Activated CD4-positive, alpha-beta T cell treated with anti-CD3 and anti-CD28 coated beads, Interleukin-2, amount 10 ng/mL, durations not matched to agents 24 days and 14 days (primary cell): Measurements from ENCODE around the gene GRN. TPM values are rescaled to one million over a fixed set of nuclear protein-coding genes. Genes with fewer than 3 reads are reported as not detected.
"Not testable (repeated sequence)": the region's sequence is repeated elsewhere in the genome, so short reads cannot be mapped to it uniquely, and the experiment has no call there.

Experiments used
- DNase-seq: peaks from one replicate; pipeline ENCODE4 v3.0.0; 2022
- H3K27ac Mint-ChIP-seq: one replicate; pipeline ENCODE4 v1.8.0; 2022; ENCODE audit warnings: mild to moderate bottlenecking, mixed read lengths
- H3K27me3 Mint-ChIP-seq: one replicate; pipeline ENCODE4 v1.8.0; 2022; ENCODE audit warnings: mixed read lengths
- H3K36me3 Mint-ChIP-seq: one replicate; pipeline ENCODE4 v1.8.0; 2022; ENCODE audit warnings: low read depth, mild to moderate bottlenecking, mixed read lengths
- H3K4me1 Mint-ChIP-seq: one replicate; pipeline ENCODE4 v1.8.0; 2021; ENCODE audit warnings: mixed read lengths
- H3K4me3 Mint-ChIP-seq: one replicate; pipeline ENCODE4 v1.8.0; 2022; ENCODE audit warnings: mild to moderate bottlenecking, moderate library complexity, mixed read lengths
- H3K9me3 Mint-ChIP-seq: one replicate; pipeline ENCODE4 v1.8.0; 2021; ENCODE audit warnings: mixed read lengths
- intact Hi-C: fragments of 100-400 bp; cut with micrococcal nuclease; formaldehyde crosslinking; loops from one replicate; pipeline ENCODE4 v1.15.1; 2023
- total RNA-seq: library from RNA; stranded (reverse); gene quantifications from 2 replicates; pipeline ENCODE4 v1.2.3, GENCODE V29; 2022

GRN gene
- total RNA-seq, 1 donor from 2014 or later = 34.6 TPM

- no peak overlapping the region for H3K27ac Mint-ChIP-seq
- no peaks in the 10 kb centered on the region for H3K9me3 Mint-ChIP-seq
- no peak overlapping the region for H3K4me3 Mint-ChIP-seq
- H3K4me1 Mint-ChIP-seq = peaks cover 6% of the 10 kb centered on the region
- peaks cover 21% of the 10 kb centered on the region for H3K27me3 Mint-ChIP-seq
- DNase-seq = no peak
- intact Hi-C loops = loop anchor here (10.0 kb wide), 1 partner anchor 121 kb away; the partner anchor contains the start of gene GPATCH8
- H3K36me3 Mint-ChIP-seq = no peaks in the 10 kb centered on the region
Measured at GRCh38 chr17:44383861-44384260, 38.8 kb downstream of the GRN start.

DNA sequence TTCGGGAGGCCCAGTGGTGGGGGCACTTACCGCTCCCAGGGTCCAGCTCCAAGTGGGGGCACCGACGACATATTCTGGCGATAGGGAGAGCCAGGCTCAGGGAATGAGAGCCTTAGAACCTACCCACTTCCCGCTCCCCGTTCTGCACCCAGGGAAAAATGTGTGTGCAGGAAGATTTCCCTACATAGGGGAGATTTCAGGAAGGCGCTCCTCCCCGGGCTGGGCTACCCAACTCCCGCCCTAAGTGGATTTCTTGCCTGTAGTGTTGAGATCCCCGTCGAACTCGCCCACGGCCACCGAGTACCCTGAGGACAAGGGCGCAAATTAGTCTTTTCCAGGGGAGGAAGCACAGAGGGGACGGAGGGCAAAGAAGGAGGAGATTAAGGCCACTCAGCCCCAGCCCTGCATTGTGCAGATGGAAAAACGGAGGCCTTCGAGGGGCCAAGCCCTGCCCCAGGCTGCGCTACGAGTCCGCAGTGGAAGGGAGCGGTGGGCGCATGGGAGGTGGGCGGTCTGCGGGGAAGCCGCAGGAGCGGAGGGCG, 39.2 kb downstream of the GRN start:
- Mint-ChIP-seq H3K9me3 (no peaks in the 10 kb centered on the region), H3K27ac (no peak overlapping the region), H3K27me3 (peaks cover 21% of the 10 kb centered on the region), H3K4me1 (peaks cover 7% of the 10 kb centered on the region), H3K36me3 (no peaks in the 10 kb centered on the region), H3K4me3 (peak overlapping the region; percentile 76)
- DNase-seq = no peak
- intact Hi-C loops = loop anchor here (10.0 kb wide), 1 partner anchor 120 kb away; the partner anchor contains the start of gene GPATCH8

DNA sequence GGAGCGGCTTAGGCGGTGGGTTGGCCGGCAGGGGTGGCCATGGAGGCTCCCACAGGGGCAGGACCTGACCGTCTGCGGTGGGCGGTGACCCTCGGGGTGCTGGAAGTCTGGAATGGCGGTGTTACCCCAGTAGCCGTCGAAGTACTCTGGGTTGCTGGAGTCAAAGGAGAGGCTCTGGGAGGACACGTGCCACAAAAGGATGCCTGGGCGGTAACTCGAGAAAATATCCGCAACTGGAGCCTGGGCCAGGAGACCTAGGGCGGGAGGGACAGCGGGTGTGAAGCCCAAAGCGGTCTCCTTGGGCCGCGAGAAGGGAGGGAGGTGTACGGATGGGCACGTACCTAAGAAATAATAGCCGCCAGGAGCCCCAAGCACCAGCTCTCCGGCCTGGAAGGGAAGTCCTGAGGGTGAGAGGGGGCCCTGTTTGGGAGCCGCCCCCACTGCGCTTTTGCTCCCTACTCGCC, 39.8 kb downstream of the GRN start:
- Mint-ChIP-seq H3K27ac (no peak overlapping the region), H3K4me1 (peaks cover 12% of the 10 kb centered on the region), H3K4me3 (peak overlapping the region; percentile 76), H3K27me3 (peaks cover 21% of the 10 kb centered on the region), H3K9me3 (no peaks in the 10 kb centered on the region), H3K36me3 (no peaks in the 10 kb centered on the region)
- intact Hi-C loops = loop anchor here (1.0 to 10.0 kb wide), 2 partner anchors 22 to 120 kb away; partner anchors contain the start of genes FAM171A2 and GPATCH8
- no peak for DNase-seq

DNA sequence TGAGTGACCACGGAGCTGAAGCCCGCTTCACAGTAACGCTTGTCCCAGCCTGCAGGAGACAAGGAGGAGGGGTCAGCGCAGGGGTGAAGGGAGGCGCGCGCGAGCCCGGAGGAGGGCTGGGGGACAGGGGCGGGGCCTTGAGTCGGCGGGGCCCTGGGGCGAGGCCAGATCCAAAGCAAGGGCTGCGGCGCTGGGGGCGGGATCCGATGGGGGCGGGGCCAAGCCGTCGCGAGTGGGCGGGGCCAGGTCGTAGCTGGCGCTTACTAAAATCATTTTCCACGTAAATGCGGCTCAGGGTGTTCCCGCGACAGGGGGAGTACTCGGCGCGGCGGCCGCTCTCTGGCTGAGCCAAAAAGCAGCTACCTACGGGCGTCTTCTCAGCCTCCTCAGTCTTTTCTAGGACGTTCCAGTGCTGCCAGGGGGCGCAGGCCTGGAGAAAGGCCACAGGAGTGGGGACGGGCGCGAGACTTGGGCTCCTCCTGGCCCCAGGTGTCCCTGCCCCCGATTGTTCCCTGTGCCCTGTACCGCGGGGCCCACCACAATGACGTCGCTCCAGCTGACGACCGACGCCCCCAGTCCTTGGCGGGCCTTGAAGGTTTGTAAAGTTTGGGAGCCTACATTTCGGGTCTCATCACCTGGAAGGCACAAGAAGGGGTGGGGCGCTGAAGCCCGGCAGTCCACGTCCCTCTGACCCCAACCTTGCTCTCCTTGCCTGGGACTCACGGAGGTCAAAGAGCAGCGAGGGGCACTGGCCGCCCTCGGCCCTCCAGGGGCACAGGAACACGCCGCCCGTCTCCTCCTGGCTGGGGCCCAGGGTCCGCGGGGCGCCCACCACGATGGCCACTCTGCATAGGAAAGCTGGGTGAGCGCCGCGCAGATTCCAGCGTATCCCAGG, 40.4 kb downstream of the GRN start:
- peaks cover 13% of the 10 kb centered on the region for H3K4me1 Mint-ChIP-seq
- intact Hi-C loops = loop anchor here (1.0 to 10.0 kb wide), 2 partner anchors 22 to 119 kb away; partner anchors contain the start of genes FAM171A2 and GPATCH8

DNA sequence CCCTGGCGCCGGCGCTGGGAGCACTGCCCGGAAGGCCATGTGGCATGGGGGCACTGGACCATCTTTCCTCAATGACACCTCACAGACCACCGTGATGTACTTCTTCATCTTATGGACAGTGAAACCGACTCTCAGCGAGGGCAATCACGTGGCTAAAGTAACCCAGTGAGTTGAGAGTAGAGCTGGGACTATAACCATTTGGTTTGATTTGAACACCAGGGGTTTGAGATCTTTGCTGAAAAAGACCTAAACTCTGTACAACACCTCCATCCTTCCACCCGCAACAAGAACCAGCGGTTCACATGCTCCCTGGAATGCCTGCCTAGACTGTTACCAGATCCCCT, 41.1 kb downstream of the GRN start:
- Mint-ChIP-seq H3K27me3 (peaks cover 21% of the 10 kb centered on the region), H3K4me3 (peak overlapping the region; percentile 76), H3K4me1 (peaks cover 13% of the 10 kb centered on the region), H3K27ac (no peak overlapping the region), H3K9me3 (no peaks in the 10 kb centered on the region), H3K36me3 (no peaks in the 10 kb centered on the region)
- intact Hi-C loops = loop anchor here (10.0 kb wide), 1 partner anchor 119 kb away; the partner anchor contains the start of gene GPATCH8
- DNase-seq = no peak

More for the DNA sequence above, 40.4 kb downstream of the GRN start:
- DNase-seq = peak; percentile 95
- Mint-ChIP-seq H3K4me3 (peak overlapping the region; percentile 76), H3K27me3 (peaks cover 21% of the 10 kb centered on the region), H3K9me3 (no peaks in the 10 kb centered on the region), H3K27ac (peak overlapping the region; percentile 38), H3K36me3 (no peaks in the 10 kb centered on the region)

GRCh38 chr17:44387804-44388203, 42.7 kb downstream of the GRN start:
- no peak for DNase-seq
- H3K27ac Mint-ChIP-seq = no peak overlapping the region
- no peaks in the 10 kb centered on the region for H3K9me3 Mint-ChIP-seq
- intact Hi-C loops = loop anchor here (10.0 kb wide), 1 partner anchor 117 kb away; the partner anchor contains the start of gene GPATCH8
- no peak overlapping the region for H3K4me3 Mint-ChIP-seq
- H3K27me3 Mint-ChIP-seq = peaks cover 14% of the 10 kb centered on the region
- H3K36me3 Mint-ChIP-seq = no peaks in the 10 kb centered on the region
- peaks cover 13% of the 10 kb centered on the region for H3K4me1 Mint-ChIP-seq

GRCh38 chr17:44389281-44389680, 44.2 kb downstream of the GRN start, which contains the start of gene ITGA2B:
Gene ITGA2B (minus strand): TSS chr17:44389649. CDS start chr17:44389473, 176 bp downstream.
- Mint-ChIP-seq H3K4me3 (no peak within 1 kb of the TSS), H3K9me3 (no peaks in the 10 kb centered on the region)
- intact Hi-C loops = loop anchor here (10.0 kb wide), 1 partner anchor 116 kb away; the partner anchor contains the start of gene GPATCH8

DNA sequence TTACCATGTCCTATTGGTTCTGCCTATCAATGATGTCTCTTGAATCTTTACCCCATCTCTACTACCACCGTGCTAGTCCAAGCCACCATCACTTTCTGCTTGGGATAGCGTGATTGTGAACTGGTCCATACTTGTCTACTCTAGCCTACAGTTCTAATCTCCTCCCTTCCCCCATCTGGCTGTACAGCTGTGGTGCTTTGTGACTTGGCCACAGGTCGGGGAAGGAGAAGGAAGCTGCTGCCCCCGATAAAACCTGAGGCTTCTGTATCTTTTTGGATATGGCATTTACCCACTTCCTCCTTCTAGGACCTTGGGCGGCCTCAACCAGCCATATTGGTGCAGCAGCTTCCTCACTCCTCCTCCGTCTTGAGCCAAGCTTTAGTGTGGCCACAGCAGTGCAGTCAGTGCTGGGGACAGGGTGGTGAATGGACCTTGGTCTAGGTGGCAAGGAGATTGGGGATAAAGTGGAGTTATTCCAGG, 44.7 kb downstream of the GRN start:
- no peak overlapping the region for H3K4me3 Mint-ChIP-seq
- H3K9me3 Mint-ChIP-seq = no peaks in the 10 kb centered on the region

More at GRCh38 chr17:44389281-44389680, 44.2 kb downstream of the GRN start, which contains the start of gene ITGA2B:
- DNase-seq = no peak
- Mint-ChIP-seq H3K27ac (no peak within 1 kb of the TSS), H3K27me3 (peaks cover 9% of the 10 kb centered on the region), H3K36me3 (no peaks in the 10 kb centered on the region), H3K4me1 (peaks cover 19% of the 10 kb centered on the region)

DNA sequence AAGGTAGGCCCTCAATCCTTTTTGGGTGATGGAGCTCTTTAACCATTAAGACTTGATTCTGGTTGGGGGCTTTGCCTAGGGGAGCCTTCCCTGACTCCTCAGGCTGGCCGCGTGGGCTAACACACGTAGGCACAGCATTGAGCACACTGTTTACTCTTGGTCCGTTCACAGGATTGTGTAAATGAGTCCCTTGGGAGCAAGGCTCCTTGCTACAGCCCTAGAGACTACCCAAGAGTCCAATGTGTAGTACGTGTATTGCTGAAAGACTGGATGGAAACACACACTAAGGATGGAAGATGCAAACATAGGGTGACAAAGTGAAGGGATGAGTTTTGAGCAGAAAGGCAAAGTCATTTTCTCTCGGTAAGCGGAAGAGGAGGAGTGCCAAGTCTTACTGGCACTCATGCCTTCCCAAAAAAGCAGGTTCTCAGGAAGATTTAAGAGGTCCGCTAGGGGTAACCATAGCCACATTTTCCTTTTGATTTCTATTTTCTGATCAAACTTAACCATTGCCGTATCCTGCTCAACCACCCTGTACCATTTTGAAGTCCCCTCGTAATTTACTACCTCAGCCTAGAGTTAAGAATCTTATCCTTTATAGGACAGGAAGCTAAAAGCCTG, 45.3 kb downstream of the GRN start:
- no peak for DNase-seq
- Mint-ChIP-seq H3K36me3 (peaks cover 2% of the 10 kb centered on the region), H3K4me1 (peaks cover 15% of the 10 kb centered on the region), H3K9me3 (no peaks in the 10 kb centered on the region), H3K27me3 (peaks cover 4% of the 10 kb centered on the region), H3K27ac (no peak overlapping the region), H3K4me3 (no peak overlapping the region)
- intact Hi-C loops = no loop called here

More for the DNA sequence above, 44.7 kb downstream of the GRN start:
- Mint-ChIP-seq H3K27me3 (peaks cover 6% of the 10 kb centered on the region), H3K27ac (no peak overlapping the region), H3K36me3 (peaks cover 2% of the 10 kb centered on the region), H3K4me1 (peaks cover 17% of the 10 kb centered on the region)
- intact Hi-C loops = loop anchor here (10.0 kb wide), 1 partner anchor 115 kb away; the partner anchor contains the start of gene GPATCH8
- no peak for DNase-seq

DNA sequence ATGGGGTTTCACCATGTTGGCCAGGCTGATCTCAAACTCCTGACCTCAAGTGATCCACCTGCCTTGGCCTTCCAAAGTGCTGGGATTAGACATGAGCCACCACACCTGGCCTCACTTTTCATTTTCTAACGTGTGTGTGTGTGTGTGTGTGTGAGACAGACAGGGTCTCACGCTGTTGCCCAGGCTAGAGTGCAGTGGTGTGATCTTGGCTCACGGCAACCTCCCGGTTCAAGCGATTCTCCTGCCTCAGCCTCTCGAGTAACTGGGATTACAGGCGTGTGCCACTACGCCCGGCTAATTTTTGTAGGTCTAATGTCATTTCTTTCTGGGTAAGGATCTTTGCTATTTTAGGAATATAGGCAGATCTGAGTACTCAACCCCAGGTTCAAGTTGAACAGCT, 49.0 kb downstream of the GRN start:
- H3K27ac Mint-ChIP-seq, H3K4me3 Mint-ChIP-seq, H3K9me3 Mint-ChIP-seq, intact Hi-C loops, H3K27me3 Mint-ChIP-seq, DNase-seq: not testable (repeated sequence)
- H3K4me1 Mint-ChIP-seq = peaks cover 15% of the 10 kb centered on the region
- peaks cover 22% of the 10 kb centered on the region for H3K36me3 Mint-ChIP-seq

DNA sequence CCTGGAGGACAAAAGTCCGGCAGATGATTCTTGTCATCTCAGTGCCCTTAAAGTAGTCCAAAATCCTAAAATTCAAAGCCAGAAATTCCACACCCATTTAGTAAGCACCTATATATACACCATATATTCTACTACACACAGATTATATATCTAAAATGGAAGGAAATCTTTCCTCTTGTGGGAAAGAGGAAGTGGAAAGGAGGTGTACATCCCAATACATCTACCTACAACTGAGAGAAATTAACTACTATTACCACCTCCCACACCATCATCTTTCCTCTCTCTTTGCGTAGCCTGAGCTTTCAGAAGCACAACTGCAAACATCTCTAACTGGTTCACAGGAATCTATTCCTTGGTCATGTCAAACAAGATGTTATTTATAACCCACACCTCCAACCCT, 49.7 kb downstream of the GRN start:
- Mint-ChIP-seq H3K27me3 (no peaks in the 10 kb centered on the region), H3K4me1 (peaks cover 9% of the 10 kb centered on the region), H3K4me3 (no peak overlapping the region), H3K36me3 (peaks cover 26% of the 10 kb centered on the region), H3K9me3 (no peaks in the 10 kb centered on the region), H3K27ac (no peak overlapping the region)
- no peak for DNase-seq
- intact Hi-C loops = no loop called here

DNA sequence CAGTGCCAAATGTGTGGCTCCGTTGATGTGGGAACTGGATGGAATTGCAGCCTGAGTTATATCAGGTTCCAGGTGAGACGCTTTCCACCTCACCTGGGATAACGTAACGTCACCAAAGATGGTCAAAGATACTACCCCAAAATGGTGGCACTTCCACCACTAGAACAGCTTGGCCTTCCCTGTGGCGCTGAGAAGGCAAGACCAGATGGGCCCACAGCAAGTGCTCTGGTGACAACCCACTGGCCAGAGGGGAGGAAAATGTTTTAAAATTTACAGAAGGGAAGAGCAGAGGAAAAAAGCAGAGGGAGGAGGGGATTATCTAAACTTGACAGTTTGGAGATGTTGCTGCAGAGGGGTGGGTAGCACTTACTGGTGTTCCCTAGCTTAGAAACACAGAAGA, 51.8 kb downstream of the GRN start:
- H3K4me1 Mint-ChIP-seq = peaks cover 8% of the 10 kb centered on the region
- H3K9me3 Mint-ChIP-seq = no peaks in the 10 kb centered on the region
- no peak overlapping the region for H3K27ac Mint-ChIP-seq
- peaks cover 38% of the 10 kb centered on the region for H3K36me3 Mint-ChIP-seq
- intact Hi-C loops = no loop called here
- no peak overlapping the region for H3K4me3 Mint-ChIP-seq
- DNase-seq = no peak
- H3K27me3 Mint-ChIP-seq = no peaks in the 10 kb centered on the region
